Thoracic aorta endothelial cell (primary cell): Measurements from ENCODE around the gene PAFAH2. TPM values are rescaled to one million over a fixed set of nuclear protein-coding genes. Genes with fewer than 3 reads are reported as not detected.

Source experiments
- small RNA-seq: library from RNA; depleted of rRNA; stranded (forward); fragments of <200 nt; gene quantifications from one replicate; pipeline ENCODE3, GENCODE V24; 2012
- total RNA-seq: library from RNA; depleted of rRNA; stranded (reverse); fragments of >200 nt; gene quantifications from 2 replicates; pipeline ENCODE4 v1.2.3, GENCODE V29; 2012

The PAFAH2 gene
- 5.7 and 7.0 TPM in 2 replicates for total RNA-seq

DNA sequence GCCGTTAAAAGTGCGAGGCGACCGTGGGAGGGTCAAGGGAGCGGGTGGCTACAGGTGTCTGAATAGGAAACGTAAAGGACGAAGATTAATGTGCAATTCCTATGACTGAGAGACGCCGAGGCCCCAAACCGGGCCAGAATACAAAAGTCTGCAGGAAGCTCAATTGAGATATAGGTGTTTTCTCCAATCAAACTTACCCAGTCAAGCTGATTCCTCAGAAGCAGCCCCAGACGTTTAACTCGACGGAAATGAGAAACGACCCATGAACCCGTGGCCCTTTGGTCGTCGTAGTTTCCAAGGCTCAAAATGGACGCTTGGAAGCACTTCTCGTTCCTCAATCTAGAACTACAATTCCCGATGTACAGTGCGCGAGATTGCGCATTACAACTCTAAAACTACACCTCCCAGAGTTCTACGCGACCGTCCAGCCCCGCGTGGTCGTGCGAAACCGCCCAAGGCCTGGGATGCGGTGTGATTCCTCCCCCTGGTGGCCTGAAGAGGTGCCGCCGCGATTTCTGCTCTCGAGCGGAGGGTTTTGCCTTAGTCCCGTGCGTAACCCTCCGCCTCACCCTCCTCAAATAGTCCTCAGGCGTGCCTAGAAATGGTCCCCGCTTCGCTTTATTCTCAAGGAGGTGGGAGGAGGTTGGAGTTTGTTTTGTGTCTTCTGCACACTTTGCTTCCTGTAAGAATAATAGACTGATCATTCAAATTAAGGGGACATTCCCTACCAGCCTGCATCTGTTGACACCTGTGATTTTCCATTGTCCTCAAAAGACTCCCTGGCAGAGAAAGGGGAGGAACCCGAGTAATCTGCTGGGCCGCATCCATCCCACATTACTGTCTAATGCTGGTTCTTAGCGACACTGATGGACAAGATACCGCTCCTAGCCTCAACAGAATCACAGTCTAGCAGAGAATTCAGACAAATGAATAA lies at the start of gene PAFAH2:
TSS of gene PAFAH2 (minus strand) at position 236 of the 934 bp plus-strand sequence. CDS start 7,247 bp downstream, outside the sequence.

DNA sequence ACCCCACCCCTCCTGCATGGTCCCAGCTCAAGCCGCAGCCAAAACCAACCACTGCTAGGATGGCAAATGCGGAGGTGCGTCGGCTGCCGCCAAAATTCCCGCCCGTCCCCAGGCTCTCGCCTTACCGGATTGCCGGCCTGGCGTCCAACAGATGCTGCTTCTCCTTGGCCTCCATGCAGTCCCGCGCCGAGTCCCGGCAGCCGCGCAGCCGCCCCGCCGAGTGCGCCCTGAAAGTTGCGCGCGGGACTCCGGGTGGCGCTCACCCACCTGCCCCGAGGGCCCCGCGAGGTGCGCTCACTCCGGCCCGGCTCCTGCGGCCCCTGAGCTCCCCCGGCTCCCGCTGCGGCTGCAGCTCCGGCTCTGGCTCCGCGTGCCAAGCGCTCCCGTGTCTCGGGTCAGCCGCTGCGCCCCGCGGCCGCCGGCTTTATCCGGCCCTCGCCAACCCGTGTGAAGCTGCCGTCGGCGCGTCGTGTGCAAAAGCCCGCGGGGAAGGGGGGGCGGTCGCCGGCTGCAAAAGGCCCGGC lies 47.9 kb upstream of the PAFAH2 start, which contains the start of gene SLC30A2:
TSS of gene SLC30A2 (minus strand) at position 397 of the 524 bp plus-strand sequence. CDS start at position 175, 222 bp downstream.

DNA sequence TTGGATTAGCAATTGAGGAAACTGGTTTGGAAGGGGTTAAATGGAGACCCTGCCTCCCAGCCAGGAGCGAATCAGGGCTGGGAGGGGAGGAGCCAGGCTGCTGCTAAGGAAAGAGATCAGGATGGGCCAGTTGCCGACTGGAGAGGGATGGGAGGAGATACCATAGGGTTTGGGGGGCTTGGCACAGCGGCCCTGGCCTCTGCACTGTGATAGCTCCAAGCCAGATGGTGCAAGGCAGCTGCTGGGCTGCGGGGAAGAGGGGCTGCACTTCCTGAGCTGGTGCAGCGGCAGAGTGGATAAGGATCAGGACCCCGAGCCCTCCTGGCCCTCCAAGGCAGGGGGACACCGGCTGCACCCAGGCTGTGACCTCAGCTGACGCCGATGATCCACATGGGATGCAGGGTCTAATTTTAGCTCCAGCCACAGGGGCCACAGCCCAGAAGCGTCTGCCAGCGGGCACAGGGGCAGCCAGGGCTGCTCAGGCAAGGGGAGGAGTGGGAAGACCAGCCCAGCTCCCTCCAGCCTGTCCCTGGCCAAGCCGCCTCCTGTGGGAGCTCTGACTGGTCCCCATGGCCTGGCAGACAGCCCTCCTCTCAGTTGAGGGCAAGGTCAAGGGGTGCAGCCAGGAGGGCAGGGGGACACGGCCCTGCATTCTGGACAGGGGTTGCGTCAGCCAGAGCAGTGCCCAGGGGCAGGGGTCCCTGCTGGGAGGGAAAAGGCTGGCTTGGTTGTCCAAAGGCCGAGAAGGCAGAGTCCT lies 24.0 kb upstream of the PAFAH2 start, which contains the start of gene EXTL1:
TSS of gene EXTL1 (plus strand) at position 129 of the 757 bp plus-strand sequence. CDS start 872 bp downstream, outside the sequence.

Small RNAs within 50 kb of the gene (small RNA-seq; reads per million reads assigned to genes)
- gene RF00283 (not detected), gene RF00492 (not detected), gene RNU6-110P (not detected)

Other genes with a start within 250 kb of the PAFAH2 start
- 55.7 and 91.8 TPM in 2 replicates for gene SELENON, start 197.9 kb downstream of the PAFAH2 start, total RNA-seq
- 30.3 and 33.1 TPM in 2 replicates for gene MTFR1L, start 178.1 kb downstream of the PAFAH2 start, total RNA-seq
- 5.2 and 6.5 TPM in 2 replicates for gene AUNIP, start 138.6 kb downstream of the PAFAH2 start, total RNA-seq
- 2.7 and 4.4 TPM in 2 replicates for gene PAQR7, start 122.4 kb downstream of the PAFAH2 start, total RNA-seq
- gene STMN1, start 91.6 kb downstream of the PAFAH2 start, total RNA-seq, result 235 and 276 TPM in 2 replicates
- gene EXTL1, start 23.7 kb upstream of the PAFAH2 start, total RNA-seq, result under 0.01 TPM in 2 replicates
- gene SLC30A2, start 48.1 kb upstream of the PAFAH2 start, total RNA-seq, result not detected in 2 replicates
- gene TRIM63, start 69.6 kb upstream of the PAFAH2 start, total RNA-seq, result not detected in 2 replicates
- gene PDIK1L, start 113.8 kb upstream of the PAFAH2 start, total RNA-seq, result 8.9 and 9.4 TPM in 2 replicates
- 0.66 and 2.7 TPM in 2 replicates for gene FAM110D, start 161.0 kb upstream of the PAFAH2 start, total RNA-seq
- not detected in 2 replicates for gene C1orf232, start 170.9 kb upstream of the PAFAH2 start, total RNA-seq
- 20.2 and 21.7 TPM in 2 replicates for gene ZNF593, start 171.8 kb upstream of the PAFAH2 start, total RNA-seq
- not detected in 2 replicates for gene ZNF593OS, start 173.8 kb upstream of the PAFAH2 start, total RNA-seq
- gene CNKSR1, start 179.4 kb upstream of the PAFAH2 start, total RNA-seq, result 0.13 TPM in 1 of 2 replicates, not detected in the other
- gene CATSPER4, start 192.5 kb upstream of the PAFAH2 start, total RNA-seq, result not detected in 2 replicates
- 11.3 and 17.1 TPM in 2 replicates for gene CEP85, start 236.1 kb upstream of the PAFAH2 start, total RNA-seq